Head of caudate nucleus (tissue), 42 donors: ENCODE measurements around the gene FGGY.
A peak's percentile ranks its signal among the peaks of the same experiment; 100 is the strongest.
"Not testable (repeated sequence)": the region's sequence is repeated elsewhere in the genome, so short reads cannot be mapped to it uniquely, and the experiment has no call there.

Source experiments
- DNase-seq, 42 donors: peaks; one replicate each; pipeline versions ENCODE4 v3.0.0 to v3.0.0-alpha.2; 2020 to 2021; ENCODE audit warnings: mixed read lengths in 7 of 42
- intact Hi-C: fragments of 100-400 bp; cut with DNase I; formaldehyde crosslinking; loops from one replicate; pipeline ENCODE4 v1.15.0; 2022

Gene FGGY

DNA sequence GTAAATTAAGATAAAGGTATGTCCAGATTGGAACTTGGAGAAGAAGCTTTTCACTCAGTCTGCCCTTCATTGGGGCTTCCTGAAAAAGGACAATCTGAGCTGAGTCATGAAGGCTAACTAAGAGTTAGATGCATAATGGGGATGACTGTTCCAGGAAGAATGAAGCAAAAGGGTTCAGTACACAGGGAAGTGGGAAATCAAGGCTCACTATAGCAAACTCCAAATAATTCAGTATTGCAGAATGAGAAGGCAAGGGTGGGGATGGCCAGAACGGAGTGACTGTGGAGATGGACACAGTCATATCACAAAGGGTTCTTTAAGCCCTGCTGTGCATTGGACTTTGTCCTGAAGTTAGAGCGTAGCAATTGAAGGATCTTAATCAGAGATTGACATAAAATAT lies 158.3 kb downstream of the FGGY start:
- no peak for DNase-seq
- intact Hi-C loops, result no loop called here

DNA sequence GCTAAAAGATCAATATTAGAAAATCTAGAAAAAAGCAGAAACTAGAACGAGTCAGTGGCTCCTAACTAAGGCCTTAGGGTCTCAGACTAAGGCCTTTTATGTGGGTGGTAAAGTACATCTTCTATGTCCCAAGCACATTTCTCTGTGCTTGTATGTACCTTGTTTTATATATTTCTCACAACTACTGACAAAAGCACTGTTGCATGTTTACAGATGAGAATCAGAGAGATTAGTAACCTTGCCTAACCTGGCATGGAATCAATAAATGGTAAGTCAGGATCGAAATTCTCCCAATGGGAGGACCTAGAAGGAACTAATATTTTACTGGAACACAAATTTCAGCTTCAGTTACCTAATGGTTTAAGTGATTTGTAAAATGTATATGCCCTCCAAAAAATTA lies 160.9 kb downstream of the FGGY start:
- intact Hi-C loops, result no loop called here
- DNase-seq, result no peak

DNA sequence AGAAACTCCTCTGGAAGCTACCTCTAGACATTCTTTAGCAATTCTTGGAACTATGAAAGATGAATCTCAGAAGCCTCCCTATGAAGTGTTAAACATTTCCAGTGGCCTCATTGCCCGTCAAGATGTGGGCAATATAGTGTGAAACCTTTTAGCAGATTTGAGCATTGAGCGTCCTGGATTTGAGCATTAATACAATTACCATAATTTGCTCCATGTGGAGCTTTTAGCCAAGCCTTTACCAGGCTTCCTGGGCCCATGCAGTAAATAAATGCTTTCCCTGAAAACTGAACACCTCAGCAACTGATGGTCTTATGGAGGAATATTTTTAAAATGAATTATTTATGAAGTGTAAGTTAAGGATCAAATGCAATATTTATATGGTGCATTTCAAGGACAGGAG lies 162.0 kb downstream of the FGGY start:
- no peak for DNase-seq

DNA sequence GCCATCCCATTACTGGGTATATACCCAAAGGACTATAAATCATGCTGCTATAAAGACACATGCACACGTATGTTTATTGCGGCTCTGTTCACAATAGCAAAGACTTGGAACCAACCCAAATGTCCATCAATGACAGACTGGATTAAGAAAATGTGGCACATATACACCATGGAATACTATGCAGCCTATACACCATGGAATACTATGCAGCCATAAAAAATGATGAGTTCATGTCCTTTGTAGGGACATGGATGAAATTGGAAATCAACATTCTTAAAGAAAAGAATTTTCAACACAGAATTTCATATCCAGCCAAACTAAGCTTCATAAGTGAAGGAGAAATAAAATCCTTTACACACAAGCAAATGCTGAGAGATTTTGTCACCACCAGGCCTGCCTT lies 166.0 kb downstream of the FGGY start:
- intact Hi-C loops, DNase-seq: not testable (repeated sequence)

More for the DNA sequence above, 162.0 kb downstream of the FGGY start:
- intact Hi-C loops, result no loop called here

DNA sequence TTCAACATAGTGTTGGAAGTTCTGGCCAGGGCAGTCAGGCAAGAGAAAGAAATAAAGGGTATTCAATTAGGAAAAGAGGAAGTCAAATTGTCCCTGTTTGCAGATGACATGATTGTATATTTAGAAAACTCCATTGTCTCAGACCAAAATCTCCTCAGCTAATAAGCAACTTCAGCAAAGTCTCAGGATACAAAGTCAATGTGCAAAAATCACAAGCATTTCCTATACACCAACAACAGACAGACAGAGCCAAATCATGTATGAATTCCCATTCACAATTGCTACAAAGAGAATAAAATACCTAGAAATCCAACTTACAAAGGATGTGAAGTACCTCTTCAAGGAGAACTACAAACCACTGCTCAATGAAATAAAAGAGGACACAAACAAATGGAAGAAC lies 168.6 kb downstream of the FGGY start:
- DNase-seq, intact Hi-C loops: not testable (repeated sequence)

DNA sequence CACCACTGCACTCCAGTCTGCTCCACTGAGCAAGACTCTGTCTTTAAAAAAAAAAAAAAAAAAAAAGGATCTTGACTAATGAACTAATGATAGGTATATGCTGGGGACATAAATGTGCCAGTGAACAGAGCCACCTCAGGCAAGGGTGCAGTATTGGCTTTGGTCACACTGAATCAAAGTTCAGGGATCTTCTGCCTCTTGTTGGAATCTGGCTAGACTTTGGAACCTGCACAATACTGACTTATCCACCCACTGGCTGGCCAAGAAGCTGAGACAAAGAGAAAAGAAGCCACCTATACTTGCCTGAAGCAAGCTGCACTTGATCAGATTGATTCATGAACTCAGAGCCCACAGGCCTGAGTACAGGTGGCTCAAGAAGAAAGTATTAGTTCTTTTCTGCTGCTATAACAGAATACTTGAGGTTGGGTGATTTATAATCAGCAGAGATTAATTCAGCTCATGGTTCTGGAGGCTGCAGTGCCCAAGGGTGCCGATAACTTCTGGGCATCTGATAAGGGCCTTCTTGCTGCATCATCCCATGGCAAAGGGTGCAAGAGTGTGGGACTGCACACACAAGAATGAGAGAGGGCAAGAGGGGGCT lies 172.0 kb downstream of the FGGY start:
- intact Hi-C loops, result no loop called here
- DNase-seq, result no peak

DNA sequence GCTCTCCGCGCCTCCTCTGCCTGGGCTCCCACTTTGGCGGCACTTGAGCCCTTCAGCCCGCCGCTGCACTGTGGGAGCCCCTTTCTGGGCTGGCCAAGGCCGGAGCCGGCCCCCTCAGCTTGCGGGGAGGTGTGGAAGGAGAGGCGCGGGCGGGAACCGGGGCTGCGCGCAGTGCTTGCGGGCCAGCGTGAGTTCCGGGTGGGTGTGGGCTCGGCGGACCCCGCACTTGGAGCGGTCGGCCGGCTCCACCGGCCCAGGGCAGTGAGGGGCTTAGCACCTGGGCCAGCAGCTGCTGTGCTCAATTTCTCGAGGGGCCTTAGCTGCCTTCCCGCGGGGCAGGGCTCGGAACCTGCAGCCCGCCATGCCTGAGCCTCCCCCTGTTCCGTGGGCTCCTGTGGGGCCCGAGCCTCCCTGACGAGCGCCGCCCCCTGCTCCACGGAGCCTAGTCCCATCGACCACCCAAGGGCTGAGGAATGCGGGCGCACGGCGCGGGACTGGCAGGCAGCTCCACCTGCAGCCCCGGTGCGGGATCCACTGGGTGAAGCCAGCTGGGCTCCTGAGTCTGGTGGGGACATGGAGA lies 175.2 kb downstream of the FGGY start:
- intact Hi-C loops, DNase-seq: not testable (repeated sequence)

DNA sequence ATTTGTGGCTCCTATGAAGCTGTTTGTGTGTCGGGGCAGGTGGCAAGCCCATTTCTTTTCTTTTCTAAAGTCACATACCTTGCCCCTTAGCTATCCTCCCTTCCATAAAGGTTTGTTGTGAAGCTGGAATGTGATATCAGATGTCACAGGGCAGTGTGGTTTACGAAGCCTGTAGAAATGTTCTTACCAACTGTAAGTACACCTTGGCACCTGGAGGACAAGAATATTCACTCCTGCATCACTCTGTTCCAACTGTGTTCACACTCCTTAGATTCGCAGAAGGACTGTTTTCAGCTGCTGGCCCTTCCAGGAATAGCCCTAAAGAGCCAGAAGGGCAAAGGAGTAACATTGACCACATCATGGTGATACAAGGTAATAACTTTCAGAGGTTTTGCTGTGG lies 176.9 kb downstream of the FGGY start:
- intact Hi-C loops, result no loop called here
- DNase-seq, result no peak

DNA sequence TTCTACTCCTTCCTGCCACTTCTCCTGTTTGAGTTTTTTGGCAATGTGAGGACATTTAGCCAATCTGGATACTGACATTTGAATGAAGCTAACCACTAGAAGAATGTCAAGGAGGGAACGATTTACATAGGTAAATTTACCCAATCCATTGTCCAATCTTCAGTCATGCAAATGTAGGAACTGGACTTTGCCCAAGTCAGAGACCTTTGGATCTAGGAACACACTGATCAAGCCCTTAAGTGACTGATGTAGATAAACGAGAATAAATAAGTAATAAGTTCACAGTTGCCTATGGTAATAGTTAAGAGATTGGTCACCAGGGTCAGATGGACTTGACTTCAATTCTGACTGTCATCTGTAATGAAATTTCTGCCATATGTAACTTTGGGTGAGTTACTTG lies 177.6 kb downstream of the FGGY start:
- intact Hi-C loops, result no loop called here
- no peak for DNase-seq

DNA sequence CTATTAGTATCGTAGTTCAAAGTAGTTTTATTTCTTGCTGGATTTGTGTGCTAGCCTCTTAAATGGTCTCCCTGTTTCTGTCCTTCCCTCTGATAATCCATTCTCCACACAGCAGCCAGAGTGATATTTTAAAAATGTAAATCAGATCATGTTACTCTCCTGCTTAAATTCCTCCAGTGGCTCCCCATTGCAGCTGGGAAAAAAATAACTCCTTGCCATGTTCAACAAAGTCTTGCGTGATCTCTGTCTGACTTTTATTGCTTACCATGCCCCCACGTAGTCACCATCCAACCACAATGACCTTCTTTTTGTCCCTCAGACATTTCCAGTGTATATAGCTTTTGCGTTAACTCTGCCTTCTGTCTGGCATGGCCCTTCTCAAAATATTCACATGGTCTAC lies 178.8 kb downstream of the FGGY start:
- intact Hi-C loops, result no loop called here
- no peak for DNase-seq

DNA sequence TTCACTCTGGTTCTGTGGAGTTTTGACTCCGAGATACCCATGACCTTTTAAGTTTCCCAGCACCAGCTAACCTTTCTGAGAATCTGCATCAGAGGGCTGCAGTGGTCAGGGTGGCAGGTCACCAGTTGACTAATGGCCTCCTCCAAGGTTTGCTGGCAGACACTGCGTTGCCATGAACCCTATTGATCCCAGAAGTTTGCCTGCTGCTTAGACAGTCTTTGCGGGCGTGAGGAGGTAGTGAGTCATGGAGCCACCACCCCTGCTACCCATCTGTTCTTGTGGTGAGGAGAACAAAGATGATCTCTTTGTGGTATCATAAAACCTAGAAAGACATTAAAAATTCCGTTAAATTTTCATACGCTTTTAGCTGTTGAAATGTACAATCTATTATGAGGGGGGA lies 180.4 kb downstream of the FGGY start:
- intact Hi-C loops, result no loop called here
- peak in 3 of 42 donors; percentile 7 to 18 (median 18) for DNase-seq

DNA sequence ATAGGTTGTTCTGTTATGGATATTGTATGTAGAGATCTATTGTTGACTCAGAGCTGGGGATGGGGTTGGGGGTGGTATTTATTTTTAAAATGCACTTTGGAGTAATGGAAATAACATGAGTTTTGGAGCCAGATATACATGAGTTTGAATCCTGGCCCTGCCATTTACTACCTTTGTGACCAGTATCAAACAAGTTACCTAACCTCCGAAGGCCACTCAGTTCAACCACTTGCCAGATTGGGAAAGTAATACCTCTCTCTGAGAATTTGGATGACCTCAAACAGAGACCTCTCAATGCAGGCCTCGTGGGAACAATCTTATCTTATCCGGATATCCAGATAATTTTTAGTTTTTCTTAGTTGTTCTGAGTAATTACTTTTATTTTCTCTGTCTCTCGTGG lies 181.0 kb downstream of the FGGY start:
- intact Hi-C loops, result no loop called here
- DNase-seq, result no peak

DNA sequence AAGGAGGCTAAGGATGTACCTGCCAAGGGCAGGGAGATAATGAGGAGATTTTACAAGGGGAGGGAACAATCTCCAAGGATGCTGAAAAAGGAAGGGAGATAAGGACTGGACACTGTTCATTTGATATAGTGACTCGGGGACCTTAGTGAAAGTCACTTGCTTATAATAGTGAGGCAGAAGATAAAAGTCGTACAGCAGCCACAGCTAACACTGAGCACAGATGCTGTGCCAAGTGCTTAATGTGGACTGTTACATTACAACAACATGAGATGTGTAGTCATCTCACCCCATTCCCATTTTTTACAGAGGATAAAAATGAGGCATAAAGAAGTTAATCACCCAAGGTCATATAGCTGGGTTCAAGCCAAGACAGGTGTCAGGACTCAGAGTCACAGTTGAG lies 181.9 kb downstream of the FGGY start:
- intact Hi-C loops, result no loop called here

DNA sequence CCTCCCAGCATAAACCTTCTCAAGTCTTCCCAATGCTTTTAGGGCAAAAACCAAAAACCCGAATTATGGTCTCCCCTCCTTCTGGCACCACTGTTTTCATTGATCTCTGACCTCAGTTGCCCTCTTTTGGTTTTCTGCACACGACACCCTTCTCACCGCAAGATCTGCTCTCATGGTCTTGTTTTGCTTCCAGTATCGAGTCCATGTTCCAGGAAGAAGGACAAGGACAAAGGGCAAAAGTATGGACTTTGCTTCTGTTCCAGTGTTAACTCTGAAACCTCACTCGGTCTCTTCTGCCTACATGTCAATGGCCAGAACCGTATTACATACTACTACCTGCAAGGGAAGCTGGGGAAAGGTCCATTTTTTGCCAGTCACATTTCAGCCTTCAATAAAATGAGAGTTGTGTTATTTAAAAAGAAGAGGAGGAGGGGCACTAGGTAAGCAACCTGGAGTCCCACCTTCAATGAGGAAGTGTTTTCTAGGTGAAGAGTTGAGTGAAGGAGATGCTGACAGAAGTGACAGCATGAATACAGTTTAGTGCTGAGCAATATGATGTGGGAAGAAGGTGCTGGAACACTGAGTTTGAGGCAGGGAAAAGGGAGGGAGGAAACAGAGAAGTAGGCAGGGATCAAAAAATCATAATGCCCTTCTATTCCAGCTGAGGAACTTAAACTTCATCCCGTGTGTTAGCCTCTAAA lies 183.4 kb downstream of the FGGY start:
- intact Hi-C loops, result no loop called here
- no peak for DNase-seq

More for the DNA sequence above, 181.9 kb downstream of the FGGY start:
- no peak for DNase-seq

DNA sequence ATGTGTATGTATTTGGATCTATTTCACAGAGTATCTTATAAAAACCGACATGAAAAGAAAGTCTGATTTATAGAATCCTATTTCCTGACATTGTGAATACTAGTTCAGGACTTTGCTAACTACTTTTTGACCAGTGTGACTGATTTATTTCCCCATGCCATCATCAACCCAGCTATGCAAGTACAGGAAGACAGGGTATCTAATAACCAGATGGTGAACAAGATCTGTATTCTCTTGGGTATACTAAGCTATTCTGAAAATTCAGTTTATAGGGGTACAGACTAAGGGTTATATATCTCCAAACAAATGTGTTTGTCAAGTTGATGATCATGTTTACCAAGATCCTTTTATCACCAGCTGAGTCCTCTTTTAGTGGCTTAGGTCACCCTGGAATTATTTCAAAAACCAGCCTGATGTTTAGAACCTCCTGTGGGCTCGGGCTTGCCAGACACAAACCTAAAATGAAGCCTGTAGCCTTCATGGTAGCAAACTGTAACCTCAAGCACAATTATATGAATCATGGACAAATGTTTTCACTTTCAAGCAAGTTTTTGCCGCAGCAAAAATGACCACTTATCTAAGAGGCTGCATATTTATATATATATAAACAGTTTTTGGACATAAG lies 185.1 kb downstream of the FGGY start:
- DNase-seq, result no peak
- intact Hi-C loops, result no loop called here

DNA sequence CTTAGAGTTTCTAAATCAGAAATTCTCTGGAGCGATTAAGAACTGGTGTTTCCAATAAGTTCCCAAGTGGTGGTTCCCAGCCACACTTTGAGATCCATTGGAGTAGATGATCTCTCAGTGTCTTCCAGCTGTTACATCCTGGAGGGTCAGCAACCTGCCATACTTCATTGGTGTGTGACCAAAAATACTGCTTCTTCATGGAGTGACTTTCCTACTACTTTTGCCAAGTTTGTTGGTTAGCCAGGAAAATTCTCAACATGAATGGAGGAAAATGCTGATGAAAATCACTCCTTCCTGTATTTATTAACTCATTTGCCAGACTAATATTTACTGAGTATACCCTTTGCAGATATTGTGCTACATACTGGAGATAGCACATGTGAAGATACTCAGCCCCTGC lies 186.1 kb downstream of the FGGY start:
- intact Hi-C loops, result no loop called here
- no peak for DNase-seq

DNA sequence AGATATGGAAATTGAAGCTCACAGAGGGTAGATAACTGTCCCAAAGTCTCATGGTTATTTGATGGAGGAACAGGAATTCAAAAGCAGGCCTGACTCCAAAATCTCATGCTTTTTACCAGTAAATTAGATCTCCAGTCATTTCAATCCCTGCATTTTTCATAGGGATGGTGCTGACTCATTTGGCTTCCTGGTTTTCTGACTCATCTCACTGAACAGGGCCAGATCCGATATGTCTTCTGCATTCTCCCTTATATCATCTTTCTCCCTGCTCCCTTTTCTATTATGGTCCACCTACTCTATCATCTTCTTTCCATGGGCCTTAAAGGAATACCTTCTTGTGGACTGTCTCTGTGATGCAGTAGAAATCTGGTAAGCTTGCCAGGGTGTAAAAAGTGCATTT lies 187.2 kb downstream of the FGGY start:
- DNase-seq, result peak in 10 of 42 donors; percentile 11 to 56 (median 22)
- intact Hi-C loops, result no loop called here

DNA sequence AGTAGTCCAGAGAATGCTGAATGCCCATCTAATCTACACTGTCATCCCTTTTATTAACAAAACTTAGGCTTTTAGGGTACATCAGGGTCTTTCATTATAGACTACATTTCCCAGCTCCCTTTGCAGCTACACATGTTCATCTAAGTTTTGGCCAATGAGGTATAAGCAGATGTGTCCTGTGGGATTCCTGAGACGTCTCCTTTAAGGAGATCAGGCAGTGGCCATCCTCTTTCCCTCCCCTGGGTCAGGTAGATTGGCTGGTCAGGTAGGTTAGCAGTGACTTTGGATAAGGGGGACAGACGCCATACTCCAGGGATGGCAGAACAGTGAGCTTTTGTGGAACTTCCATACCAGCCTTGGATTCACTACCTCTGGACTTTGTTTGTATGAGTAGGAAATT lies 188.3 kb downstream of the FGGY start:
- intact Hi-C loops, result no loop called here
- DNase-seq, result no peak

DNA sequence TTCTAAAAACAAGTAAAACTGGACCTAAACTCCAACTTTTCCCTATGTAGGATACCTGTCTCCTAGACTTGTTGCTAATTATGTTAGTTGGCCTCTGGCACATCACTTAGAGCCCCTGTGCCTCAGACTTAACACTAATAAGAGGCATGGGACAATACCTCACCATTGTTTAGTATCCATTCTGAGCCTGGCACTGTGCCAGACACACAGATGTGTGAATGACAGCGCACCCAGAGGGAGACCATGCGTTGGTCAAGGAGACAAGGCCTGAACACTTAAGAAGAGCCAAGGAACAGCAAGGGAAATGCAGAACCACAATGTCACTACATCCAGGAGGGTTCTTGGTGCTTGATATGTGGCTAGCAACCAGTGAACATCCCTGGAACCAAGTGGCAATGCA lies 189.1 kb downstream of the FGGY start:
- DNase-seq, result peak in 1 of 42 donors; percentile 53

DNA sequence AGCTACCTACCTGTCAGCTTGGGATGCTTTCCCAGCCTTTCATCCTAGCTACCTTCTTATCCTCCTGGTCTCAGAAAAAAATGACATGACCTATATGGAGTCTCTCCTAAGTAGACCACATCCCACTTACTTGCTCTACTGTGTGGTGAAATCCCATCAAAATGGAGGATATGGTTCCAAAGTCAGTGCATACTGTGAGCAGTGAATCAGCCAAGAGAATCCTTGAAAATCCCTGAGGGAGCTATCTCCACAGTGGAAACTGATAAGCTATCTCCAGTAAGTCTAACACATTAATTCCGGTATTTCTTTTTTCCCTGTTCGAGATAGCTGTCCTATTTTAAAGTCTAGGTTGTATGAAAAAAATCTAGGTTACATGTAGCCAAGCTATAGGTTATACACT lies 189.7 kb downstream of the FGGY start:
- no peak for DNase-seq
- intact Hi-C loops, result no loop called here

More for the DNA sequence above, 189.1 kb downstream of the FGGY start:
- intact Hi-C loops, result no loop called here
